Measurements from ENCODE around the gene DNAAF3. TPM values are rescaled to one million over a fixed set of nuclear protein-coding genes. Genes with fewer than 3 reads are reported as not detected.

DNAAF3 gene
- total RNA-seq, 1 donor from 2014 or later, result 10.4 TPM

DNA sequence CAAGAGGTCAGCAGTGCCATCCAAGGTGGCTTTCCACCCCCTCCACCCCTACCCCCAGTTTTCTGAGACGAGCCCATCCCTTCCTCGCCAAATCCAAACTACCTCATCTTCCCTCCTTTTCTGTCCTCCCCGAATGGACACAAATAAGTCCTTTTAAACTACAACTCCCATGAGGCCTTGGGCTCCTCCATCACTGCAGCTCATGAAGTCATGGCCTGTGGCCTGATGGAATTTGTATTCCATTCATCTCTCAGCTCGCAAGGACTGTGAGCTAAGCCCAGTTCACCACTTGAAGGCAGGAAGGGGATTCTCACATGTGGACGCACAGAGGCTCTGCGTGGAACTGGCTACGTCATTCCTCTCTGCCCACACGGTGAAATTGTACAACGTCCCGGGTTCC lies 30.4 kb upstream of the DNAAF3 start:
- Mint-ChIP-seq H3K4me3 (no peak overlapping the region), H3K27me3 (ENCODE audit: low read depth) (peaks cover 33% of the 10 kb centered on the region), H3K36me3 (ENCODE audit: low read depth) (no peaks in the 10 kb centered on the region), H3K27ac (ENCODE audit: unreplicated experiment) (no peak overlapping the region), H3K4me1 (no peaks in the 10 kb centered on the region), H3K9me3 (no peaks in the 10 kb centered on the region)
- TF ChIP-seq, protein P1, sequence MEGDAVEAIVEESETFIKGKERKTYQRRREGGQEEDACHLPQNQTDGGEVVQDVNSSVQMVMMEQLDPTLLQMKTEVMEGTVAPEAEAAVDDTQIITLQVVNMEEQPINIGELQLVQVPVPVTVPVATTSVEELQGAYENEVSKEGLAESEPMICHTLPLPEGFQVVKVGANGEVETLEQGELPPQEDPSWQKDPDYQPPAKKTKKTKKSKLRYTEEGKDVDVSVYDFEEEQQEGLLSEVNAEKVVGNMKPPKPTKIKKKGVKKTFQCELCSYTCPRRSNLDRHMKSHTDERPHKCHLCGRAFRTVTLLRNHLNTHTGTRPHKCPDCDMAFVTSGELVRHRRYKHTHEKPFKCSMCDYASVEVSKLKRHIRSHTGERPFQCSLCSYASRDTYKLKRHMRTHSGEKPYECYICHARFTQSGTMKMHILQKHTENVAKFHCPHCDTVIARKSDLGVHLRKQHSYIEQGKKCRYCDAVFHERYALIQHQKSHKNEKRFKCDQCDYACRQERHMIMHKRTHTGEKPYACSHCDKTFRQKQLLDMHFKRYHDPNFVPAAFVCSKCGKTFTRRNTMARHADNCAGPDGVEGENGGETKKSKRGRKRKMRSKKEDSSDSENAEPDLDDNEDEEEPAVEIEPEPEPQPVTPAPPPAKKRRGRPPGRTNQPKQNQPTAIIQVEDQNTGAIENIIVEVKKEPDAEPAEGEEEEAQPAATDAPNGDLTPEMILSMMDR (conservative IDR thresholded peaks at IDR 0.05), result no peak
- DNase-seq (ENCODE audit: low read depth, low spot score), result no peak

DNA sequence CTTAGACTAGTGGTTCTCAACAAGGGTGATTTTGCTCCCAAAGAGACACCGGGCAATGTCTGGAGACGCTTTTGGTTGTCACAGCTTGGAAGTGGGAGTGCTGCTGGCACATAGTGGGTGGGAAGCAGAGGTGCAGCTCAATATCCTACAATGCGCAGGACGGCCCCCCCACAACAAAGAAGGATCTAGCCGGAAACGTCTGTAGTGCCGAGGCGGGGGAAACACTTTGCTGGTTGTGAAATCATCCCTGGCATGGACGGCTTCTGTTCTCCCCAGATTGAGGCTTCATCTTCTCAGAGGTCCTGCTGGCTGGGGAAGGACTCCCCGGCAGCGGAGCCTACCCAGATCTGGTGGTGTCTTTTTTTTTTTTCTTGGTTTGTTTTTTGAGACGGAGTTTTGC lies 27.1 kb upstream of the DNAAF3 start:
- Mint-ChIP-seq H3K4me3 (no peak overlapping the region), H3K27ac (ENCODE audit: unreplicated experiment) (no peak overlapping the region), H3K9me3 (no peaks in the 10 kb centered on the region), H3K27me3 (ENCODE audit: low read depth) (peaks cover 33% of the 10 kb centered on the region), H3K36me3 (ENCODE audit: low read depth) (no peaks in the 10 kb centered on the region), H3K4me1 (no peaks in the 10 kb centered on the region)
- no peak for DNase-seq (ENCODE audit: low read depth, low spot score)
- TF ChIP-seq, protein P1 (conservative IDR thresholded peaks at IDR 0.05), result no peak

- DNase-seq (ENCODE audit: low read depth, low spot score), result no peak
- H3K36me3 Mint-ChIP-seq (ENCODE audit: low read depth), result no peaks in the 10 kb centered on the region
- no peak overlapping the region for H3K27ac Mint-ChIP-seq (ENCODE audit: unreplicated experiment)
- H3K4me1 Mint-ChIP-seq, result no peaks in the 10 kb centered on the region
- TF ChIP-seq, protein P1 (conservative IDR thresholded peaks at IDR 0.05), result no peak
- no peak overlapping the region for H3K4me3 Mint-ChIP-seq
- H3K9me3 Mint-ChIP-seq, result no peaks in the 10 kb centered on the region
- peaks cover 52% of the 10 kb centered on the region for H3K27me3 Mint-ChIP-seq (ENCODE audit: low read depth)
Observed at GRCh38 chr19:55189403-55189835, 23.0 kb upstream of the DNAAF3 start.

GRCh38 chr19:55188625-55189024 lies 22.2 kb upstream of the DNAAF3 start:
- H3K27ac Mint-ChIP-seq (ENCODE audit: unreplicated experiment), result no peak overlapping the region
- TF ChIP-seq, protein P1 (conservative IDR thresholded peaks at IDR 0.05), result no peak
- H3K27me3 Mint-ChIP-seq (ENCODE audit: low read depth), result peaks cover 53% of the 10 kb centered on the region
- no peaks in the 10 kb centered on the region for H3K9me3 Mint-ChIP-seq
- no peak for DNase-seq (ENCODE audit: low read depth, low spot score)
- no peak overlapping the region for H3K4me3 Mint-ChIP-seq
- H3K36me3 Mint-ChIP-seq (ENCODE audit: low read depth), result no peaks in the 10 kb centered on the region
- H3K4me1 Mint-ChIP-seq, result no peaks in the 10 kb centered on the region

GRCh38 chr19:55186080-55186479 lies 19.7 kb upstream of the DNAAF3 start:
- no peak for DNase-seq (ENCODE audit: low read depth, low spot score)
- no peak overlapping the region for H3K4me3 Mint-ChIP-seq
- no peaks in the 10 kb centered on the region for H3K9me3 Mint-ChIP-seq
- no peaks in the 10 kb centered on the region for H3K36me3 Mint-ChIP-seq (ENCODE audit: low read depth)
- H3K4me1 Mint-ChIP-seq, result no peaks in the 10 kb centered on the region
- H3K27me3 Mint-ChIP-seq (ENCODE audit: low read depth), result peaks cover 58% of the 10 kb centered on the region
- TF ChIP-seq, protein P1 (conservative IDR thresholded peaks at IDR 0.05), result no peak
- H3K27ac Mint-ChIP-seq (ENCODE audit: unreplicated experiment), result no peak overlapping the region

DNA sequence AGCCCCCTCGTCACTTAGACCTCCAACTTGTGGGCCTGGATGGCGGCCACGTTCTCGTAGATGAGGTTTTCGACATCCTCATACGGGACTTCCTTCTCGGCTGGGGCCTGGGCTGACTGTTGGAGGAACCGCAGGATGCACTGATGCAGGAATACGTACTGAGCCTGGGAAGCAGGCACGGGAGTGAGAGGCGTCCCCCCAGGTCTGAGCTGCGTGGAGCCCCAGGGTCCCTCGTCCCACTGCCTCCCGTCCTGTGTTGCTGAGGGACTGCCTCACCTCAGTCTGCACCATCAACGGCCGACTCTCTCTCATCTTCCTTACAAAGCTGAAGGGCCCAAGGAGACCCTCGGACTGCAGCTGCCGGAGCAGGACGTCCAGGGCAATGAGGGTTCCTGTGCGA lies 15.3 kb upstream of the DNAAF3 start:
- Mint-ChIP-seq H3K36me3 (ENCODE audit: low read depth) (no peaks in the 10 kb centered on the region), H3K9me3 (no peaks in the 10 kb centered on the region), H3K4me3 (no peak overlapping the region), H3K27me3 (ENCODE audit: low read depth) (peaks cover 84% of the 10 kb centered on the region), H3K4me1 (peaks cover 15% of the 10 kb centered on the region), H3K27ac (ENCODE audit: unreplicated experiment) (no peak overlapping the region)
- TF ChIP-seq, protein P1 (conservative IDR thresholded peaks at IDR 0.05), result no peak
- no peak for DNase-seq (ENCODE audit: low read depth, low spot score)
